WTC11 (cell line): ENCODE measurements around the gene FAM174B. TPM values are rescaled to one million over a fixed set of nuclear protein-coding genes. Genes with fewer than 3 reads are reported as not detected.

ENCODE experiments used
- ELF4 ChIP-seq: sonication (generic); formaldehyde crosslinking; IDR thresholded peaks from 2 replicates; pipeline ENCODE4 v1.8.1; 2022; ENCODE audit warnings: low read depth, mild to moderate bottlenecking, moderate library complexity, missing genetic modification reagents
- GTF2I ChIP-seq: fragments of 250-450 bp; sonication (Bioruptor Pico); conservative IDR thresholded peaks from 2 replicates; pipeline ENCODE4 v1.4.0; 2021; ENCODE audit warnings: mild to moderate bottlenecking
- OVOL2 ChIP-seq: fragments of 250-450 bp; sonication (Bioruptor Pico); IDR thresholded peaks from 2 replicates; pipeline ENCODE4 v1.9.0; 2021; ENCODE audit warnings: mild to moderate bottlenecking, borderline replicate concordance
- PRRX2 ChIP-seq: fragments of 250-450 bp; sonication (Bioruptor Pico); IDR thresholded peaks from 2 replicates; pipeline ENCODE4 v1.8.0; 2021; ENCODE audit warnings: mild to moderate bottlenecking
- SMAD4 ChIP-seq: sonication (generic); formaldehyde crosslinking; IDR thresholded peaks from 2 replicates; pipeline ENCODE4 v1.8.0; 2022; ENCODE audit warnings: mild to moderate bottlenecking, missing genetic modification reagents
- TCF7 ChIP-seq: sonication (generic); formaldehyde crosslinking; IDR thresholded peaks from 2 replicates; pipeline ENCODE4 v1.8.0; 2022; ENCODE audit warnings: mild to moderate bottlenecking, low read depth, missing genetic modification reagents, moderate library complexity
- total RNA-seq: library from RNA; stranded (reverse); gene quantifications from 3 replicates; pipeline ENCODE4 v1.2.3, GENCODE V29; 2021
- TF ChIP-seq, protein P1 (sequence below): sonication (generic); formaldehyde crosslinking; IDR thresholded peaks from 2 replicates; pipeline ENCODE4 v1.8.1; 2023; ENCODE audit warnings: mild to moderate bottlenecking, missing genetic modification reagents
- TF ChIP-seq, protein P2 (sequence below): sonication (generic); formaldehyde crosslinking; conservative IDR thresholded peaks from 2 replicates; pipeline ENCODE4 v1.8.1; 2022; ENCODE audit warnings: mild to moderate bottlenecking, missing genetic modification reagents
- TF ChIP-seq, protein P3 (sequence below): sonication (generic); formaldehyde crosslinking; IDR thresholded peaks from 2 replicates; pipeline ENCODE4 v1.8.0; 2023; ENCODE audit warnings: mild to moderate bottlenecking, missing genetic modification reagents
- TF ChIP-seq, protein P4 (sequence below): fragments of 250-450 bp; sonication (Bioruptor Pico); IDR thresholded peaks from 2 replicates; pipeline ENCODE4 v1.8.0; 2021; ENCODE audit warnings: mild to moderate bottlenecking
- TF ChIP-seq, protein P5 (sequence below): fragments of 250-450 bp; sonication (Bioruptor Pico); IDR thresholded peaks from 2 replicates; pipeline ENCODE4 v1.9.0; 2021; ENCODE audit warnings: moderate library complexity, mild to moderate bottlenecking, inconsistent platforms, borderline replicate concordance
- TF ChIP-seq, protein P6 (sequence below): sonication (generic); formaldehyde crosslinking; conservative IDR thresholded peaks from 2 replicates; pipeline ENCODE4 v1.8.1; 2023; ENCODE audit warnings: mild to moderate bottlenecking, low read depth, missing genetic modification reagents, moderate library complexity
- TF ChIP-seq, protein P7 (sequence below): fragments of 250-450 bp; sonication (Bioruptor Pico); conservative IDR thresholded peaks from 2 replicates; pipeline ENCODE4 v1.9.0; 2021; ENCODE audit warnings: mild to moderate bottlenecking
- TF ChIP-seq, protein P8 (sequence below): fragments of 250-450 bp; sonication (Bioruptor Pico); IDR thresholded peaks from 2 replicates; pipeline ENCODE4 v1.9.0; 2021; ENCODE audit warnings: mild to moderate bottlenecking

FAM174B gene
- total RNA-seq, 1 experiment from 2014 or later = 22.1 TPM

DNA sequence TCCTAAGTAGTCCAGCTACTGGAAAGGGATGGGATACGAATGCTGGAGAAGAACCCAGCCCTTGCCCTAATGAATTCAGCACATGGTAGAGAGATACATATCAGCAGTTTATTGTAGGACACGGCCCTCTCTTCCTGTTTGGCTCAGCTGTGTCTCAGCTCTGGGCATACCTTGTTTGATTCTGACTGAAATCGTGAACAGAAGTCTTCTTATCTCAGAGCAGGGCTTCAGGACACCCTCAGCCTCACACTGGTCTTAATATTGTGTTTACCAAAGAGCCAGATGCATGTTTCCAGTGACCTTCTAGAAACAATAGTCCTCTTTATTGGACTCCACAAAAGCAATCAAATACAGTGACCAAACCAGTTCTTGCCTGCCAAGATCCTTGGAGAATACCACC, 54.7 kb downstream of the FAM174B start (continued):
- TF ChIP-seq ELF4 (CRISPR knock-in tag) (no peak), TCF7 (CRISPR knock-in tag) (no peak), GTF2I (no peak), PRRX2 (CRISPR knock-in tag) (no peak), OVOL2 (no peak), SMAD4 (CRISPR knock-in tag) (no peak)
- TF ChIP-seq, protein P1, sequence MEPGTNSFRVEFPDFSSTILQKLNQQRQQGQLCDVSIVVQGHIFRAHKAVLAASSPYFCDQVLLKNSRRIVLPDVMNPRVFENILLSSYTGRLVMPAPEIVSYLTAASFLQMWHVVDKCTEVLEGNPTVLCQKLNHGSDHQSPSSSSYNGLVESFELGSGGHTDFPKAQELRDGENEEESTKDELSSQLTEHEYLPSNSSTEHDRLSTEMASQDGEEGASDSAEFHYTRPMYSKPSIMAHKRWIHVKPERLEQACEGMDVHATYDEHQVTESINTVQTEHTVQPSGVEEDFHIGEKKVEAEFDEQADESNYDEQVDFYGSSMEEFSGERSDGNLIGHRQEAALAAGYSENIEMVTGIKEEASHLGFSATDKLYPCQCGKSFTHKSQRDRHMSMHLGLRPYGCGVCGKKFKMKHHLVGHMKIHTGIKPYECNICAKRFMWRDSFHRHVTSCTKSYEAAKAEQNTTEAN (CRISPR knock-in tag) = no peak
- TF ChIP-seq, protein P2, sequence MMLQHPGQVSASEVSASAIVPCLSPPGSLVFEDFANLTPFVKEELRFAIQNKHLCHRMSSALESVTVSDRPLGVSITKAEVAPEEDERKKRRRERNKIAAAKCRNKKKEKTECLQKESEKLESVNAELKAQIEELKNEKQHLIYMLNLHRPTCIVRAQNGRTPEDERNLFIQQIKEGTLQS (CRISPR knock-in tag) = no peak
- TF ChIP-seq, protein P3, sequence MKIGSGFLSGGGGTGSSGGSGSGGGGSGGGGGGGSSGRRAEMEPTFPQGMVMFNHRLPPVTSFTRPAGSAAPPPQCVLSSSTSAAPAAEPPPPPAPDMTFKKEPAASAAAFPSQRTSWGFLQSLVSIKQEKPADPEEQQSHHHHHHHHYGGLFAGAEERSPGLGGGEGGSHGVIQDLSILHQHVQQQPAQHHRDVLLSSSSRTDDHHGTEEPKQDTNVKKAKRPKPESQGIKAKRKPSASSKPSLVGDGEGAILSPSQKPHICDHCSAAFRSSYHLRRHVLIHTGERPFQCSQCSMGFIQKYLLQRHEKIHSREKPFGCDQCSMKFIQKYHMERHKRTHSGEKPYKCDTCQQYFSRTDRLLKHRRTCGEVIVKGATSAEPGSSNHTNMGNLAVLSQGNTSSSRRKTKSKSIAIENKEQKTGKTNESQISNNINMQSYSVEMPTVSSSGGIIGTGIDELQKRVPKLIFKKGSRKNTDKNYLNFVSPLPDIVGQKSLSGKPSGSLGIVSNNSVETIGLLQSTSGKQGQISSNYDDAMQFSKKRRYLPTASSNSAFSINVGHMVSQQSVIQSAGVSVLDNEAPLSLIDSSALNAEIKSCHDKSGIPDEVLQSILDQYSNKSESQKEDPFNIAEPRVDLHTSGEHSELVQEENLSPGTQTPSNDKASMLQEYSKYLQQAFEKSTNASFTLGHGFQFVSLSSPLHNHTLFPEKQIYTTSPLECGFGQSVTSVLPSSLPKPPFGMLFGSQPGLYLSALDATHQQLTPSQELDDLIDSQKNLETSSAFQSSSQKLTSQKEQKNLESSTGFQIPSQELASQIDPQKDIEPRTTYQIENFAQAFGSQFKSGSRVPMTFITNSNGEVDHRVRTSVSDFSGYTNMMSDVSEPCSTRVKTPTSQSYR (CRISPR knock-in tag) = no peak
- TF ChIP-seq, protein P4, sequence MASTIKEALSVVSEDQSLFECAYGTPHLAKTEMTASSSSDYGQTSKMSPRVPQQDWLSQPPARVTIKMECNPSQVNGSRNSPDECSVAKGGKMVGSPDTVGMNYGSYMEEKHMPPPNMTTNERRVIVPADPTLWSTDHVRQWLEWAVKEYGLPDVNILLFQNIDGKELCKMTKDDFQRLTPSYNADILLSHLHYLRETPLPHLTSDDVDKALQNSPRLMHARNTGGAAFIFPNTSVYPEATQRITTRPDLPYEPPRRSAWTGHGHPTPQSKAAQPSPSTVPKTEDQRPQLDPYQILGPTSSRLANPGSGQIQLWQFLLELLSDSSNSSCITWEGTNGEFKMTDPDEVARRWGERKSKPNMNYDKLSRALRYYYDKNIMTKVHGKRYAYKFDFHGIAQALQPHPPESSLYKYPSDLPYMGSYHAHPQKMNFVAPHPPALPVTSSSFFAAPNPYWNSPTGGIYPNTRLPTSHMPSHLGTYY (CRISPR knock-in tag) = no peak
- TF ChIP-seq, protein P5, sequence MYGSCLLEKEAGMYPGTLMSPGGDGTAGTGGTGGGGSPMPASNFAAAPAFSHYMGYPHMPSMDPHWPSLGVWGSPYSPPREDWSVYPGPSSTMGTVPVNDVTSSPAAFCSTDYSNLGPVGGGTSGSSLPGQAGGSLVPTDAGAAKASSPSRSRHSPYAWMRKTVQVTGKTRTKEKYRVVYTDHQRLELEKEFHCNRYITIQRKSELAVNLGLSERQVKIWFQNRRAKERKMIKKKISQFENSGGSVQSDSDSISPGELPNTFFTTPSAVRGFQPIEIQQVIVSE = no peak
- TF ChIP-seq, protein P6, sequence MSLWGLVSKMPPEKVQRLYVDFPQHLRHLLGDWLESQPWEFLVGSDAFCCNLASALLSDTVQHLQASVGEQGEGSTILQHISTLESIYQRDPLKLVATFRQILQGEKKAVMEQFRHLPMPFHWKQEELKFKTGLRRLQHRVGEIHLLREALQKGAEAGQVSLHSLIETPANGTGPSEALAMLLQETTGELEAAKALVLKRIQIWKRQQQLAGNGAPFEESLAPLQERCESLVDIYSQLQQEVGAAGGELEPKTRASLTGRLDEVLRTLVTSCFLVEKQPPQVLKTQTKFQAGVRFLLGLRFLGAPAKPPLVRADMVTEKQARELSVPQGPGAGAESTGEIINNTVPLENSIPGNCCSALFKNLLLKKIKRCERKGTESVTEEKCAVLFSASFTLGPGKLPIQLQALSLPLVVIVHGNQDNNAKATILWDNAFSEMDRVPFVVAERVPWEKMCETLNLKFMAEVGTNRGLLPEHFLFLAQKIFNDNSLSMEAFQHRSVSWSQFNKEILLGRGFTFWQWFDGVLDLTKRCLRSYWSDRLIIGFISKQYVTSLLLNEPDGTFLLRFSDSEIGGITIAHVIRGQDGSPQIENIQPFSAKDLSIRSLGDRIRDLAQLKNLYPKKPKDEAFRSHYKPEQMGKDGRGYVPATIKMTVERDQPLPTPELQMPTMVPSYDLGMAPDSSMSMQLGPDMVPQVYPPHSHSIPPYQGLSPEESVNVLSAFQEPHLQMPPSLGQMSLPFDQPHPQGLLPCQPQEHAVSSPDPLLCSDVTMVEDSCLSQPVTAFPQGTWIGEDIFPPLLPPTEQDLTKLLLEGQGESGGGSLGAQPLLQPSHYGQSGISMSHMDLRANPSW (CRISPR knock-in tag) = no peak
- TF ChIP-seq, protein P7, sequence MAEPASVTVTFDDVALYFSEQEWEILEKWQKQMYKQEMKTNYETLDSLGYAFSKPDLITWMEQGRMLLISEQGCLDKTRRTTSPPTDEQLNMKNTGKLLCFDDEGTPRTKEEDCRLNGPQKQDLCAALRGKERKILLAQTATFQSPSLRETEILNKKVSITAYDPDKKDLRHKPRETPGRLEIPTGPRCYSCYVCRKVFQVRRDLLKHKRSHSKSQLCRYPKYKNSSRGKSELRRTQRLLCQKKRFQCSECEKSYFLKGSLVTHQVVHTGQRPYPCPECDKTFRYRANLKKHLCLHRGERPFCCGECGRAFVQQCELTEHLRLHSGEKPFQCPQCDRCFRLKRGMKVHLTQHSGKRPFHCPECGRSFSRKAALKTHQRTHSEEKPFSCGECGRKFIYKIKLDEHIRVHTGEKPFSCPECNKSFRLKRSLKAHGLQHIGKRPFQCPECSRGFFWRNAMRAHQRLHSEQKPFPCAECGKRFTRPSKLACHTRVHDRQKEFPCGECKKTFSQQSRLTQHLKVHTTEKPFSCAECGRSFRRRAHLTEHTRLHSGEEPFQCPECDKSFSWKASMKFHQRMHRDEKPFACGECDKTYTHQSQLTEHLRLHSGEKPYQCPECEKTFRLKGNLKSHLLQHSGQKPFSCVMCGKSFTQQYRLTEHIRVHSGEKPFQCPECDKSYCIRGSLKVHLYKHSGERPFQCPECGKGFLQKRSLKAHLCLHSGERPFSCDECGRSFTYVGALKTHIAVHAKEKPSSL (CRISPR knock-in tag) = no peak
- TF ChIP-seq, protein P8, sequence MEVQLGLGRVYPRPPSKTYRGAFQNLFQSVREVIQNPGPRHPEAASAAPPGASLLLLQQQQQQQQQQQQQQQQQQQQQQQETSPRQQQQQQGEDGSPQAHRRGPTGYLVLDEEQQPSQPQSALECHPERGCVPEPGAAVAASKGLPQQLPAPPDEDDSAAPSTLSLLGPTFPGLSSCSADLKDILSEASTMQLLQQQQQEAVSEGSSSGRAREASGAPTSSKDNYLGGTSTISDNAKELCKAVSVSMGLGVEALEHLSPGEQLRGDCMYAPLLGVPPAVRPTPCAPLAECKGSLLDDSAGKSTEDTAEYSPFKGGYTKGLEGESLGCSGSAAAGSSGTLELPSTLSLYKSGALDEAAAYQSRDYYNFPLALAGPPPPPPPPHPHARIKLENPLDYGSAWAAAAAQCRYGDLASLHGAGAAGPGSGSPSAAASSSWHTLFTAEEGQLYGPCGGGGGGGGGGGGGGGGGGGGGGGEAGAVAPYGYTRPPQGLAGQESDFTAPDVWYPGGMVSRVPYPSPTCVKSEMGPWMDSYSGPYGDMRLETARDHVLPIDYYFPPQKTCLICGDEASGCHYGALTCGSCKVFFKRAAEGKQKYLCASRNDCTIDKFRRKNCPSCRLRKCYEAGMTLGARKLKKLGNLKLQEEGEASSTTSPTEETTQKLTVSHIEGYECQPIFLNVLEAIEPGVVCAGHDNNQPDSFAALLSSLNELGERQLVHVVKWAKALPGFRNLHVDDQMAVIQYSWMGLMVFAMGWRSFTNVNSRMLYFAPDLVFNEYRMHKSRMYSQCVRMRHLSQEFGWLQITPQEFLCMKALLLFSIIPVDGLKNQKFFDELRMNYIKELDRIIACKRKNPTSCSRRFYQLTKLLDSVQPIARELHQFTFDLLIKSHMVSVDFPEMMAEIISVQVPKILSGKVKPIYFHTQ = no peak
